Measurements from ENCODE around the gene DZANK1.

DNA sequence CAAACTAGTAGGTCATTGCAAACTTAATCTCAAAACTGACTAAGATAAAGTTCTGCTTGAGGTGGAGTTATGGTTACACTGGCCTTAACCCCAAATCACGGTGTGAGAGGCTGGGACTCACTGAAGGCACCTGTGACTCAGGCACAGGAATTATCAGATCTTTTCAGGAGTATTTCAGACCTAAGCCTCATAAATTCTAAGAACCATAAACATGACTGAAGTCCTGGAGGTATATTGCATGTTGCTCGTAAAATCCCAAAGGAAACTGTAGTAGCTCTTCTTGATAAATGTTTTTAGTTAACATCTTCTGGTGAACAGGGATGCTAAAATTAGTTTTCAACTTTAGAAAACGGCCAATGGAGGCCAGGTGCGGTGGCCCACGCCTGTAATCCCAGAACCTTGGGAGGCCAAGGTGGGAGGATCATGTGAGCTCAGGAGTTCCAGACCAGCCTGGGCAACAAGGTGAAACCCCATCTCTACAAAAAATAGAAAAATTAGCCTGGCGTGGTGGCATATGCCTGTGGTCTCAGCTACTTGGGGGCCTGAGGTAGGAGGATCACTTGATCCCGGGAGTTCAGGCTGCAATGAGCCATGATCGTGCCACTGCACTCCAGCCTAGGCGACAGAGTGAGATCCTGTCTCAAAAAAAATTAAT, 36.5 kb downstream of the DZANK1 start:
- TF ChIP-seq EZH2 (IDR thresholded peaks at IDR 0.05; ENCODE audit: borderline replicate concordance, insufficient read depth, low read length, poor library complexity, severe bottlenecking) (no peak), CTCF (IDR thresholded peaks at IDR 0.05; ENCODE audit: poor library complexity, severe bottlenecking) (no peak), EP300 (conservative IDR thresholded peaks at IDR 0.05; ENCODE audit: poor library complexity, severe bottlenecking) (no peak), RAD21 (conservative IDR thresholded peaks at IDR 0.05) (no peak), POLR2AphosphoS5 (IDR thresholded peaks at IDR 0.05) (no peak), MXI1 (conservative IDR thresholded peaks at IDR 0.05; ENCODE audit: poor library complexity, severe bottlenecking) (no peak), SMC3 (conservative IDR thresholded peaks at IDR 0.05; ENCODE audit: poor library complexity) (no peak), TAF1 (IDR thresholded peaks at IDR 0.05; ENCODE audit: low read depth) (no peak)
- TF ChIP-seq, protein P1, sequence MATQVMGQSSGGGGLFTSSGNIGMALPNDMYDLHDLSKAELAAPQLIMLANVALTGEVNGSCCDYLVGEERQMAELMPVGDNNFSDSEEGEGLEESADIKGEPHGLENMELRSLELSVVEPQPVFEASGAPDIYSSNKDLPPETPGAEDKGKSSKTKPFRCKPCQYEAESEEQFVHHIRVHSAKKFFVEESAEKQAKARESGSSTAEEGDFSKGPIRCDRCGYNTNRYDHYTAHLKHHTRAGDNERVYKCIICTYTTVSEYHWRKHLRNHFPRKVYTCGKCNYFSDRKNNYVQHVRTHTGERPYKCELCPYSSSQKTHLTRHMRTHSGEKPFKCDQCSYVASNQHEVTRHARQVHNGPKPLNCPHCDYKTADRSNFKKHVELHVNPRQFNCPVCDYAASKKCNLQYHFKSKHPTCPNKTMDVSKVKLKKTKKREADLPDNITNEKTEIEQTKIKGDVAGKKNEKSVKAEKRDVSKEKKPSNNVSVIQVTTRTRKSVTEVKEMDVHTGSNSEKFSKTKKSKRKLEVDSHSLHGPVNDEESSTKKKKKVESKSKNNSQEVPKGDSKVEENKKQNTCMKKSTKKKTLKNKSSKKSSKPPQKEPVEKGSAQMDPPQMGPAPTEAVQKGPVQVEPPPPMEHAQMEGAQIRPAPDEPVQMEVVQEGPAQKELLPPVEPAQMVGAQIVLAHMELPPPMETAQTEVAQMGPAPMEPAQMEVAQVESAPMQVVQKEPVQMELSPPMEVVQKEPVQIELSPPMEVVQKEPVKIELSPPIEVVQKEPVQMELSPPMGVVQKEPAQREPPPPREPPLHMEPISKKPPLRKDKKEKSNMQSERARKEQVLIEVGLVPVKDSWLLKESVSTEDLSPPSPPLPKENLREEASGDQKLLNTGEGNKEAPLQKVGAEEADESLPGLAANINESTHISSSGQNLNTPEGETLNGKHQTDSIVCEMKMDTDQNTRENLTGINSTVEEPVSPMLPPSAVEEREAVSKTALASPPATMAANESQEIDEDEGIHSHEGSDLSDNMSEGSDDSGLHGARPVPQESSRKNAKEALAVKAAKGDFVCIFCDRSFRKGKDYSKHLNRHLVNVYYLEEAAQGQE (IDR thresholded peaks at IDR 0.05; ENCODE audit: borderline replicate concordance): no peak
